Thyroid gland (tissue), 4 donors: Measurements from ENCODE around the gene C12orf76.

Experiments used
- CTCF ChIP-seq, 6 experiments: fragments of 200-600 bp in 3 of 6; fragments of 450-650 bp in 3 of 6; sonication (generic) in 3 of 6; IDR thresholded peaks; one replicate each; pipeline ENCODE4 v1.5.1; 2016 to 2019; ENCODE audit warnings: antibody characterized with exemption in 6 of 6, mild to moderate bottlenecking in 2 of 6, inconsistent platforms in 1 of 6, moderate library complexity in 1 of 6
- POLR2A ChIP-seq, 2 donors: fragments of 450-650 bp; IDR thresholded peaks; one replicate each; pipeline ENCODE4 v1.6.1; 2017; ENCODE audit warnings: antibody characterized with exemption in 2 of 2, mild to moderate bottlenecking in 2 of 2, moderate library complexity in 1 of 2

GRCh38 chr12:110001596-110001995, 46.7 kb downstream of the C12orf76 start:
- no peak for TF ChIP-seq POLR2A (IDR thresholded peaks at IDR 0.05)
- TF ChIP-seq CTCF (IDR thresholded peaks at IDR 0.05) = no peak
